ENCODE results near the gene TACR1. TPM values are rescaled to one million over a fixed set of nuclear protein-coding genes. Genes with fewer than 3 reads are reported as not detected.
A peak's percentile ranks its signal among the peaks of the same experiment; 100 is the strongest.

TACR1 gene
- total RNA-seq, 1 donor from 2014 or later, result 1.0 TPM

DNA sequence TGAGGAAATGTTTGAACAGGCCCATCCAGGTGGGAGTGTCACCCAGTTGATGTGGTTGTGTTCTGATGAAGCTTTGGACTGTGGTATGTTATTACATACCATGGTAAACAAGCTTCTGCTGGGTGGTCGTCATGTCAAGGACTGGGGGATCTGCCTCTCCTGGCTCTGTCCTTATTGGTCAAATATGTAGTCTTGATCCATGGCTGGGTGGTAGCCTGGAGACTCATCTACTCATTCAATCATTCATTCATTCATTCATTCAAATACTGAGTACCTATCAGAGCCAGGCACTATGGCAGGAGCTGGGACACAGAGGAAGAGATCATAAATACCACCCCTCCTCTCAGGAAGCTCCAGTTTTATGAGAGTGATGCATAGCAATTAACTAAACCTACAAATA, 60.8 kb downstream of the TACR1 start:
- Mint-ChIP-seq H3K4me3 (ENCODE audit: unreplicated experiment) (no peak overlapping the region), H3K27ac (ENCODE audit: unreplicated experiment) (no peak overlapping the region), H3K9me3 (ENCODE audit: unreplicated experiment) (peaks cover 3% of the 10 kb centered on the region), H3K36me3 (ENCODE audit: low read depth, unreplicated experiment) (no peaks in the 10 kb centered on the region), H3K27me3 (ENCODE audit: unreplicated experiment) (peaks cover 1% of the 10 kb centered on the region), H3K4me1 (ENCODE audit: unreplicated experiment) (peaks cover 28% of the 10 kb centered on the region)
- TF ChIP-seq, protein P1, sequence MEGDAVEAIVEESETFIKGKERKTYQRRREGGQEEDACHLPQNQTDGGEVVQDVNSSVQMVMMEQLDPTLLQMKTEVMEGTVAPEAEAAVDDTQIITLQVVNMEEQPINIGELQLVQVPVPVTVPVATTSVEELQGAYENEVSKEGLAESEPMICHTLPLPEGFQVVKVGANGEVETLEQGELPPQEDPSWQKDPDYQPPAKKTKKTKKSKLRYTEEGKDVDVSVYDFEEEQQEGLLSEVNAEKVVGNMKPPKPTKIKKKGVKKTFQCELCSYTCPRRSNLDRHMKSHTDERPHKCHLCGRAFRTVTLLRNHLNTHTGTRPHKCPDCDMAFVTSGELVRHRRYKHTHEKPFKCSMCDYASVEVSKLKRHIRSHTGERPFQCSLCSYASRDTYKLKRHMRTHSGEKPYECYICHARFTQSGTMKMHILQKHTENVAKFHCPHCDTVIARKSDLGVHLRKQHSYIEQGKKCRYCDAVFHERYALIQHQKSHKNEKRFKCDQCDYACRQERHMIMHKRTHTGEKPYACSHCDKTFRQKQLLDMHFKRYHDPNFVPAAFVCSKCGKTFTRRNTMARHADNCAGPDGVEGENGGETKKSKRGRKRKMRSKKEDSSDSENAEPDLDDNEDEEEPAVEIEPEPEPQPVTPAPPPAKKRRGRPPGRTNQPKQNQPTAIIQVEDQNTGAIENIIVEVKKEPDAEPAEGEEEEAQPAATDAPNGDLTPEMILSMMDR (IDR thresholded peaks at IDR 0.05; ENCODE audit: unreplicated experiment), result no peak
- no peak for DNase-seq (ENCODE audit: low spot score)

DNA sequence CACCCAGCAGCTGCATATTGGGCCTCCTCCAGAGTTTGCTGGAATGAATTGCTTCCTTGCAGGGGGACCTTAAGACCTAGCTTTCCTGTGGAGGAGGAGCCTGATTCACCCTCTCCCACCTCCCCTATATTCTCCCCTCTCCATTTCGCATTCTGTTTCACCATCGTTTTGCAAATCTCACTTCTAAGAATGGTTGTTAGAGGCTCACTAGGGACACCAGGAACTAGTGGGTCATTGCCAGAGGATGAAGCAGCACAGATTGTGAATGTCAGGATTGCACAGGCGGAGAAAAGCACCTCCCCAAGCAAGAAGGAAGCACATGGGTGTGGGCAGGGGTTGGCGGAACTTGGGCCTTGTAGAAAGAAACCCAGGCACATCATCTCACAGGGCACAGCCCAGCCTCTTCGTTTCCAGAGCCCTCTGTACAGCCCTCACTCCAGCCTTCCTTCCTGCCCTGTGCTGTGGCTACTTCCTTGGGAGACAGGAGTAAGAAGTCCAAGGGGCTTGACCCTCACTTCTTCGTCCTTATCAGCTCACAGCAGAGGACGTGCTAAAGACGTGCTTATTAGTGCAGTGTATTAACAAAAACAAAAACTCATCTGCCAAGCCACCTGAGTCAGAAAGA, 63.4 kb downstream of the TACR1 start:
- Mint-ChIP-seq H3K4me1 (ENCODE audit: unreplicated experiment) (peaks cover 28% of the 10 kb centered on the region), H3K27ac (ENCODE audit: unreplicated experiment) (no peak overlapping the region), H3K9me3 (ENCODE audit: unreplicated experiment) (no peaks in the 10 kb centered on the region), H3K27me3 (ENCODE audit: unreplicated experiment) (no peaks in the 10 kb centered on the region), H3K36me3 (ENCODE audit: low read depth, unreplicated experiment) (no peaks in the 10 kb centered on the region), H3K4me3 (ENCODE audit: unreplicated experiment) (no peak overlapping the region)
- DNase-seq (ENCODE audit: low spot score), result no peak
- TF ChIP-seq, protein P1 (IDR thresholded peaks at IDR 0.05; ENCODE audit: unreplicated experiment), result no peak

DNA sequence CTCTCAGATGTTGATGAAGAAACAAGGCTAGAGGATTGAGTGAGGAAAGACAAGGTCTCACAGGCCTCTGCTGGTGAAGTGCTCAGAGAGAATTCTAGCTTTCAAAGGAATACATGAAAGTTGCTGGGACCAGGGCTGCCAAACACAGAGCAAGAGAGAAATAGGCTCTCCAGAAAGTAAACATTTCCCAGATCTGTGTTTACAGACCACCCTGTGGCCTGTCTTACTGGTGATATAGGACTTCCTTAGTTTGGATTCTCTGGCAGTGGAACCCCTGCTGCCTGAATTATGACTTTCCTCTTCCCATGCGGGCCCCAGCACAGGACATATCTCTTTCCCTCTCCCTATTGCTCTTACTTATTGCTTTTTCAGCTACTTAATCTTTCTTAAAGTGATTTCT, 64.5 kb downstream of the TACR1 start:
- peak overlapping the region; percentile 54 for H3K27ac Mint-ChIP-seq (ENCODE audit: unreplicated experiment)
- no peak overlapping the region for H3K4me3 Mint-ChIP-seq (ENCODE audit: unreplicated experiment)
- no peaks in the 10 kb centered on the region for H3K36me3 Mint-ChIP-seq (ENCODE audit: low read depth, unreplicated experiment)
- TF ChIP-seq, protein P1 (IDR thresholded peaks at IDR 0.05; ENCODE audit: unreplicated experiment), result no peak
- H3K27me3 Mint-ChIP-seq (ENCODE audit: unreplicated experiment), result no peaks in the 10 kb centered on the region
- DNase-seq (ENCODE audit: low spot score), result no peak
- no peaks in the 10 kb centered on the region for H3K9me3 Mint-ChIP-seq (ENCODE audit: unreplicated experiment)
- H3K4me1 Mint-ChIP-seq (ENCODE audit: unreplicated experiment), result peaks cover 26% of the 10 kb centered on the region

DNA sequence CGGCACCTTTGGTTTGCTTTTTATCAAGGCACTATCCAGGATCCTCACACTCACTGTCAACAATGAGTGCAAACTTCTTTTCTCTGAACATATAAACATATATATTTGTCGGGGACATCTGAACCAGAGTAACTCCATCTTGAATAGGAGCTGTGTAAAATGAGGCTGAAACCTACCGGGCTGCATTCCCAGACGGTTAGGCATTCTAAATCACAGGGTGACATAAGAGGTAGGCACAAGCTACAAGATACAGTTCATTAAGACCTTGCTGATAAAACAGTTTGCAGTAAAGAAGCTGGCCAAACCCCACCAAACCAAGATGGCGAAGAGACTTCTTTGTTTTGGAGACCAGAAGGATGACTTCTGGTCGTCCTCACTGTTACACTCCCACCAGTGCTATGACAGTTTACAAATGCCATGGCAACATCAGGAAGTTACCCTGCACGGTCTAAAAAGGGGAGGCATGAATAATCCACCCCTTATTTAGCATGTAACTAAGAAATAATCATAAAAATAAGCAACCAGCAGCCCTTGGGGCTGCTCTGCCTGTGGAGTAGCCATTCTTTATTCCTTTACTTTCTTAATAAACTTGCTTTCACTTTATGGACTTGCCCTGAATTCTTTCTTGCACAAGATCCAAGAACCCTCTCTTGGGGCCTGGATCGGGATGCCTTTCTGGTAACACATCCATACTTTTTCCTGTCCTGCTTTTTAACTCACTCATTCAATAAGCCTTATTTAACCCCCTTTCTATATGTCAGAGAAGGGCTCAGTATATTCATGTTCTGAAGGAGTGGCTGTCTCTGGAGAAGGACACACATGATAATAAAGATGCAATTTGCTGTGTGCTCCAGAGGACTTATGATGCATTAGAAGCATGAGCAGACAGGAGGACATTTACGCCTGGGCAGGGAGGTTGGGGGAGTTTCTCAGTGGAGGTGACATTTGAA, 65.4 kb downstream of the TACR1 start:
- DNase-seq (ENCODE audit: low spot score), result no peak
- H3K27me3 Mint-ChIP-seq (ENCODE audit: unreplicated experiment), result no peaks in the 10 kb centered on the region
- TF ChIP-seq, protein P1 (IDR thresholded peaks at IDR 0.05; ENCODE audit: unreplicated experiment), result no peak
- no peaks in the 10 kb centered on the region for H3K9me3 Mint-ChIP-seq (ENCODE audit: unreplicated experiment)
- no peak overlapping the region for H3K4me3 Mint-ChIP-seq (ENCODE audit: unreplicated experiment)
- peaks cover 26% of the 10 kb centered on the region for H3K4me1 Mint-ChIP-seq (ENCODE audit: unreplicated experiment)
- no peaks in the 10 kb centered on the region for H3K36me3 Mint-ChIP-seq (ENCODE audit: low read depth, unreplicated experiment)
- no peak overlapping the region for H3K27ac Mint-ChIP-seq (ENCODE audit: unreplicated experiment)

DNA sequence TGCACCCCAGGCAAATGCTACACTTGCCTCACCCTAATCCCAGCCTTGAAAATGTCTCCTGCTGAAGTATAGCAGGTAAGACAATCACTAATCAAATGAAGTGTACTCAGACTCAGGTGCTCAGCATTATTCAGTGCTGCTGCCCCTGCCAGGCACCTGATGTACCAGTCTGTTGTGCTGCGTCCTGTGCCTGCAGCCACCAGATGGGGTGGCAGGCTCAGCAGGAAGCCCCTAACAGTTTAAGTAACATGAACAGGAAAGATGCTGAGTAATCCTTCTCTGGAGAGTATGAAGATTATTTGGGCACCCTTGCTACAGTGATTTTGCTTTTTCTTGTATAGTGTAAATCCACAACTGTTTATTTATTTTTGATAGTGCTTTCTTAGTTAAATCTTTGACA, 69.1 kb downstream of the TACR1 start:
- peak; percentile 16 for DNase-seq (ENCODE audit: low spot score)
- TF ChIP-seq, protein P1 (IDR thresholded peaks at IDR 0.05; ENCODE audit: unreplicated experiment), result no peak
- H3K27ac Mint-ChIP-seq (ENCODE audit: unreplicated experiment), result no peak overlapping the region
- no peaks in the 10 kb centered on the region for H3K9me3 Mint-ChIP-seq (ENCODE audit: unreplicated experiment)
- no peaks in the 10 kb centered on the region for H3K36me3 Mint-ChIP-seq (ENCODE audit: low read depth, unreplicated experiment)
- H3K4me1 Mint-ChIP-seq (ENCODE audit: unreplicated experiment), result peaks cover 9% of the 10 kb centered on the region
- no peak overlapping the region for H3K4me3 Mint-ChIP-seq (ENCODE audit: unreplicated experiment)
- H3K27me3 Mint-ChIP-seq (ENCODE audit: unreplicated experiment), result no peaks in the 10 kb centered on the region
